ENCODE measurements around the gene ITSN1. TPM values are rescaled to one million over a fixed set of nuclear protein-coding genes. Genes with fewer than 3 reads are reported as not detected.
"Not testable (repeated sequence)": the region's sequence is repeated elsewhere in the genome, so short reads cannot be mapped to it uniquely, and the experiment has no call there.

The ITSN1 gene
- total RNA-seq, 1 donor from 2014 or later: 44.3 TPM

- DNase-seq (ENCODE audit: extremely low read depth, low read depth, low spot score): no peak
Measured at GRCh38 chr21:33855190-33855589, 212.9 kb downstream of the ITSN1 start.

- no peak for DNase-seq (ENCODE audit: extremely low read depth, low read depth, low spot score)
Measured at GRCh38 chr21:33856893-33857527, 214.7 kb downstream of the ITSN1 start.

GRCh38 chr21:33857846-33858666 is 215.8 kb downstream of the ITSN1 start:
- no peak for DNase-seq (ENCODE audit: extremely low read depth, low read depth, low spot score)

DNA sequence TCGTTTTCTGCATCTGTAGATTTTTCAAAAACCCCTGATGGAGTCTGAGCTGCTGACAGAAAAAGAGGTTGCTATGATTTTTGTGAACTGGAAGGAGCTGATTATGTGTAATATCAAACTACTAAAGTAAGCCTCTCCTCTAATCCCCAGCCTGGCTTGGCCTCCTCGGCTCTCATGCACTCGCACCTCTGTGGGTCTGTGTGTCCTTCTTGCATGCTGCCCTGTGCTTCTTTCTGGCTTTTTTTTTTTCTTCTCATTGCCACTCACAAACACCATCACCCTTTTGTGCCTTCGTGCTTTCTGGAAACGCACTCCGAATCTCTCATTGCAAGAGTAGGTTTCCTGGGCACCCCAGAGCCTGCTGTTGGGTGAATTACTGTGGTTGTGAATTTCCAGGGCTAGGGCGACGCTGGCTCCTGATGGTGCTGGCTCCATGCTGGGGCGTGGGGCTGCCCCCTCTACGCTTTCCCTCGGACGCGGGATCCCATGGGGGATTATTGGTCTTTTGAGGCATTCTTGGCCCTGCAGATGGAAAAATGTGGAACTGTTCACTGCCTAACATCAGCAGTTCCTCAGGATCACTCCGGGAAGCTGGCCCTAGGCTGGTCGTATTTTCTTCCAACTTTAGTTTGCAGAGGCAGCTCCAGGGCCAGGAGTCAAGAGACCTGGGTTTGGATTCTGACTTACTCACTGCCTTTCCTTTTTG is 216.5 kb downstream of the ITSN1 start:
- no peak for DNase-seq (ENCODE audit: extremely low read depth, low read depth, low spot score)

DNA sequence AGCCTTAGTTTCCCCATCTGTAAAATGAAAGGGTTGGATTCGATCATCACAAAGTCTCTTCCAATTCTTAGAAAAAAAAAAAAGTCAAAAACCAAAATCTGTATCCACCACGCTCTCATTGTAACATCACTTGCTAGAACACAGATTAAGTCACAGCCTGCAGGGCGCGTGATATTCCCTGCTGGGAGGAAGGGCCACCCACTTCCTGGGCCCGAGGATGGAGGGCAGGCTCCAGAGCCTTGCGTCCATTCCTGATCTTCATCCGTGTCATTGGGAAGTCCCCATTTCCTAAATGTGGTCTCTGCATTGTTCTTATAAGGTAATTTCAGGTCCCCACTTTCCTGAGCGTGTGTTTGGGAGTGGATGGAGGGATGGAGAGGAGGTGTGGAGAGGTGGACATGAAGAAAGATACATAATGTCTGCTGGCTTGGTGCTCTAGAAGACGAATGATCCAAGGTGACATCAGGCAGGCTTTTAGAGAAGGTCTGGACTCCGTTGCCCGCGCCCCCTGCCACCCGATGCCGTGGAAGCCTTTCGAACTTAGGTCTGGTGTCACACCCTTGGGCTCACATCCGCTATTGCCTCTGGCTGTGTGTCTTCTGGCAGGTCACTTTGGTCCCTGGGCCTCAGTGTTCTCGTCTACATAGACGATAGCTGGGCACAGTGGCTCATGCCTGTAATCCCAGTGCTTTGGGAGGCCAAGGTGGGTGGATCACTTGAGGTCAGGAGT is 217.2 kb downstream of the ITSN1 start:
- no peak for DNase-seq (ENCODE audit: extremely low read depth, low read depth, low spot score)

DNA sequence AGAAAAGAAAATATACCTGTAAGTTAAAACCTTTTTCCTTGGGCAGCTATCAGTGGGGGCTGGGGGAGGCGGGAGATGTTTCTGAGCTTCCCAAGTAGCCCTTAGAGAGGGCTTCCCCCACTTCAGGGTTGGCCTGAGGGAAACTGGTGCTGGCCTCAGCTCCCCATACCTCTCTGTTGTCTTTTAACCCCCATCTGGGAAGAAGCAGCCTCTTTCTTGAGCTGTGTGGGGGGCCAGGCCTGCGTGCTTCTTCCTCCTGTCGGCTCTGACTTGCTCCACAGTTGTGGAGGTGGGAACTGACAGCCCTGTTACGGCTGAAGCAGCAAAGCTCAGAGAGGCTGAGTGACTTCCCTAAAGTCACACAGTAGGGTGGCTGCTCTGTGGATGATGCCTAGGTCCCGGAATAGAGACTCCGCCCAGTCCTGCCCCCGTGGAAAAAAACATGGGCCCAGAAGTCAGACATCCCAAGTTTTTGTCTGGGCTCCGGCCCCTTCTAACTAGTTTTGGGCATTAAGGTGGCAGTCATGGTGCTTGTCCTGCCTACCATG is 218.1 kb downstream of the ITSN1 start:
- DNase-seq (ENCODE audit: extremely low read depth, low read depth, low spot score): no peak

DNA sequence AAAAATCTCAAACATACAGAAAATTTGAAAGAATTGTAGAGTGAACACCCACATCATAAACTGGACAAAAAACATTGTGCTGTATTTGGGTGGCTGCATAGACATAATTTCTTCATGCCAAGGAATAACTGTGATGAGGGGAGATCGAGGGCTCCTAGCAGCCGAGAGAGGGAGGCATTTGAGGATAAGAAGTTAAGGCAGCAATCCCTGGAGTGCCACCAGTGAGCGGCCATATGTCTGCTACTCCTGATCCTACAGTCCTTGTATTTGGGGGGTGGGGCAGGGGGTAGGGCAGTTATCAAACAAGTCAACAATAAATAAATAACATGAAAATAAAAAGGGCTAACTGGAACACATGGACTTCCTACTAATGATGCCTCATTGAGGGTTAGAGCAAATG is 218.8 kb downstream of the ITSN1 start:
- no peak for DNase-seq (ENCODE audit: extremely low read depth, low read depth, low spot score)

GRCh38 chr21:33863191-33863590 is 220.9 kb downstream of the ITSN1 start:
- DNase-seq (ENCODE audit: extremely low read depth, low read depth, low spot score): not testable (repeated sequence)

DNA sequence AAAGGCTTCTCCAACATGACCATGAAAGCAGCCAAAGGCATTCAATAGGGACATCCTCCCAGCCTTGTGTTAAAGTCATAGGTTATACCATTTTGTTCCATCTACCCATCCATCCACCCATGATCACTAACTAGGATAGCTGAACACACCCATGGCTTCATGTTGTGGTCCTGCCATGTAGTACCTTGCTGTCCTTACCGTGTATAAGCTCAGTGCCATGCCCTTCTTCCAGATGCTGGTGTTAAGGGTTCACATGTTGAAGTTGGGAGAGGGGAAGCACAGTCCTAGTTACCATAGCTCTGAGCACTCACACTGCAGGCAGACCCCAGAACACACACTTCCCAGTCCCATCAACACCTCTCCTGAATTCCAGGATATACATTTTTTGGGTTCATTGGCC is 221.8 kb downstream of the ITSN1 start:
- no peak for DNase-seq (ENCODE audit: extremely low read depth, low read depth, low spot score)

GRCh38 chr21:33865176-33865575 is 222.9 kb downstream of the ITSN1 start:
- DNase-seq (ENCODE audit: extremely low read depth, low read depth, low spot score): no peak

DNA sequence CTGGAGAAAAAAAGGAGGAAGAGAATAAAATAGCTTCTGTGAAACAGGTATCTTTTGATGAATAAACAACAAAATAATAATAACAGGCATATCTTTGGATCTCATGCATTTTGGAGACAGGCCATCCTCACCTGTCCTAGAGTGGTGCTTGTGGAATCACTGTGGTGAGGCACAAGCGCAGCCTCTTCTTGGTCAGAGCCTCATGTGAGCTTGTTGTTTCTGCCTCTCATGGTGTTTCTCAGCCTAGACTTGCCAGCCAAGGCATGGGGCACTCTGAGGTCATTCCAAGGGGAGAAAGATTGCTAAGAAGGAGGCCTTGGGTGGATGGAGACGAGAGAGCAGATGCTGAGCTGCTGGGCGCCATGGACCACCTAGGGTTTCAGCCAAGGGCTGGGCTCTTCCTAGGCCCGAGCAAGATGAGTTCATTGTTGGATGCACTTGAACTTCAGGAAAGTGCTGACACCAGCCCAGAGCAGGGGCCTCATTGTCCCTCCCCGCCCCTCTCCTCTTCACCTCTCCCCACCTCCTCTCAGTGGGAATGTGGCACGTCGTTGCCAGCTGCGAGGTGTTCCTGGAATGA is 223.8 kb downstream of the ITSN1 start:
- no peak for DNase-seq (ENCODE audit: extremely low read depth, low read depth, low spot score)

- DNase-seq (ENCODE audit: extremely low read depth, low read depth, low spot score): no peak
Measured at GRCh38 chr21:33866826-33867225, 224.5 kb downstream of the ITSN1 start.

DNA sequence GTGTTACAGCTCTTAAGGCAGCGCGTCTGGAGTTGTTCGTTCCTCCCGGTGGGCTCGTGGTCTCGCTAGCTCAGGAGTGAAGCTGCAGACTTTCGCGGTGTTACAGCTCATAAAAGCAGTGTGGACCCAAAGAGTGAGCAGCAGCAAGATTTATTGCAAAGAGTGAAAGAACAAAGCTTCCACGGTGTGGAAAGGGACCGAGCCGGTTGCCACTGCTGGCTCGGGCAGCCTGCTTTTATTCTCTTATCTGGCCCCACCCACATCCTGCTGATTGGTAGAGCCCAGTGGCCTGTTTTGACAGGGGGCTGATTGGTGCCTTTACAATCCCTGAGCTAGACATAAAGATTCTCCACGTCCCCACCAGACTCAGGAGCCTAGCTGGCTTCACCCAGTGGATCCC is 225.6 kb downstream of the ITSN1 start:
- not testable (repeated sequence) for DNase-seq (ENCODE audit: extremely low read depth, low read depth, low spot score)

DNA sequence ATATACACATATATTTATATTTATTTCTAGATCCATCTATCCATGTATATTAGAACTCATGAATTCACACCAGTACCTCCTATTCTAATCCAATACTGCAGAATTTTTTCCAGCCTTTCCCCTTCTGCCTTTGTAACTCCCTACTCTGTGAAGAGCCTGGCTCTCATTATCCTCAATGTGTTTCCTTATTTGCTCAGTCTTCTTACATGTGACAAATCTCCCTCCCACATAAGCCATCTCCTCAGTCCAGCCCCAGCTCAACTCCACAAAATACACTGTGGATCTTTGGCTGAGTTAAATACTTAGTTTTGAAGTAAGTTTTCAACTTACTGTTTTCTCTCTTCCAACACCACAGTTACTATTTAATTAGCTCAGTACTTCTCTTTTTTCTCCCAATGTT is 227.6 kb downstream of the ITSN1 start:
- DNase-seq (ENCODE audit: extremely low read depth, low read depth, low spot score): no peak

GRCh38 chr21:33870768-33871167 is 228.5 kb downstream of the ITSN1 start:
- no peak for DNase-seq (ENCODE audit: extremely low read depth, low read depth, low spot score)

DNA sequence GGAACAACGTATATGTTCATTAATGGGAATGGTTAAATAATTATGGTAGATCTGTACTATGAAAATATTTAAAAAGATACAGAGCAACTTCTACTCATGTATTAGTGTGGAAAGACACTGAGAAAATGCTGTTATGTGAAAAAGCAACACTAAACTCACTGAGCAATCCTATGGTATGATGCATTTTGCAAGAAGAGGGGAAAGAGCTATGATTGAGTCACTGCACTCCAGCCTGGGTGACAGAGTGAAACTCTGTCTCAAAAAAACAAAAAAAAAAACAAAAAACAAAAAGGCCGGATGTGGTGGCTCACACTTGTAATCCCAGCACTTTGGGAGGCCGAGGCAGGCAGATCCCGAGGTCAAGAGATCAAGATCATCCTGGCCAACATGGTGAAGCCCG is 228.9 kb downstream of the ITSN1 start:
- no peak for DNase-seq (ENCODE audit: extremely low read depth, low read depth, low spot score)

DNA sequence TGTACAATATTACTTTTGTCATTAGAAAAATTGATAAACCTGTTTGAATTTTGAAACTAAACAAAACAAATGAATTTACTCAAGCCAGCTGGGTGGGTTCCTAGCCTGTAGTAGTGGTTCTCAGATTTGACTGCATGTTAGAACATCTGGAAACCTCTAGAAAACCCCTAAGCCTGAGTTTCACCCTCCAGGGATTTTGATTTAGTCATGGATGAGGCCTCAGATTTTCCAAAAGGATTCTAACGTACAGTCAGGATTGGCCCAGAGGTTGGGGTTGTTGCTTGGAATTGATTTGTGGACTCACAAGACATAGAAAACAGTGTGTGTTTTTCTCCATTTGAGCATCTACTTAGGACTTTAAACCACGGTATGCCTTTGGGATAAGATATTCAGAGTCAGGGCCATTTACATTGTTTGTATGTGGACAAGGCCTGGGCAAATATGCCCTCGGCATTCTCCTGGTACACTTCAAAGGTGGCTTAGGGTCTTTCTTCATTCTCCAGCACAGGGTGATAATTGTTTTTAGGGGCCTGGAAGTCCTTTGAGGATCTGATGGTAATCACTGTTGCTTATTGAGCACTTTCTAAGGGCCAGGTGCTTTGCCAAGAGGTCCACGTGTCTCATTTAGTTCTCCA is 230.7 kb downstream of the ITSN1 start:
- DNase-seq (ENCODE audit: extremely low read depth, low read depth, low spot score): no peak

GRCh38 chr21:33874161-33874560 is 231.9 kb downstream of the ITSN1 start:
- DNase-seq (ENCODE audit: extremely low read depth, low read depth, low spot score): no peak

DNA sequence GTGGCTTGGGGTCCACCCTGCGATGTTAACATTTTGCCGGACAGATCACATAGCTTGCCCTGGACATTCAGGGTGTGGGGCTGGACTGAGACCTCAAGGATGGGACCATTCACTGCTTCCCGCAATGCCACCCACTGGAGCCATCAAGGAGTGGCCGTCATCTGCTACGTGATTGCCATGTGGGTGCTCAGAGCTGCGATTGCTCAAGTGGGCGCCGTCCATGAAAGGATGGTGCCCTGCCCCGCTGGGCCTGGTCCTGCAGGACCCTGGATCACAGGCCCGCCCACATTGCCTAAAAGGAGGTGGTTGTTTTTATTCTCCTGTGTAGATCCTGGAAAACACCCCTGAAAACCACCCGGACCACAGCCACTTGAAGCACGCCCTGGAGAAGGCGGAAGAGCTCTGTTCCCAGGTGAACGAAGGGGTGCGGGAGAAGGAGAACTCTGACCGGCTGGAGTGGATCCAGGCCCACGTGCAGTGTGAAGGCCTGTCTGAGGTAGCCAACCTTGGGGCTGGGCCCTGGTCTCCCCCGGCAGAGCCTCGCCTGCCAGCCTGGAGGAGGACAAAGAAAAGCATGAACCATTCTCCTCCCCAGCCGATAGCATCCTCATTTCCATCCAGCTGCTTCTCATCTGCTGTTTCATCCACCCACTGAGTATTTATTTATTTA is 232.9 kb downstream of the ITSN1 start:
- no peak for DNase-seq (ENCODE audit: extremely low read depth, low read depth, low spot score)
